Naive thymus-derived CD4-positive, alpha-beta T cell (primary cell): ENCODE measurements around the gene SP4. TPM values are rescaled to one million over a fixed set of nuclear protein-coding genes. Genes with fewer than 3 reads are reported as not detected.

ENCODE experiments used
- ATAC-seq: fragments of 150-1000 bp; cut with Tn5 transposase; 2 replicates; pipeline ENCODE4 v1.10.0; 2021; ENCODE audit warnings: mild to moderate bottlenecking, moderate library complexity
- CTCF ChIA-PET: fragments of 350-600 bp; sonication (Branson Sonifier 250); formaldehyde crosslinking; loops from one replicate; lab custom pipeline; 2021; ENCODE audit warnings: antibody characterized with exemption; lab: Charles Lee
- POLR2A ChIA-PET: fragments of 350-600 bp; sonication (Branson Sonifier 250); formaldehyde crosslinking; loops from one replicate; lab custom pipeline; 2021; ENCODE audit warnings: antibody characterized with exemption, inconsistent platforms; lab: Charles Lee
- DNase-seq, 9 donors: peaks; one replicate each; pipeline versions ENCODE4 v3.0.0 to v3.0.0-alpha.2; 2020 to 2022; ENCODE audit warnings: mixed read lengths in 1 of 9
- H3K27ac ChIP-seq: one replicate; pipeline ENCODE4 v1.7.0; 2013; ENCODE audit warnings: mild to moderate bottlenecking, low read depth, low read length, moderate library complexity
- H3K27me3 ChIP-seq, 2 donors: one replicate each; pipeline ENCODE4 v1.7.0; 2013; ENCODE audit warnings: low read length in 2 of 2, mild to moderate bottlenecking in 2 of 2, moderate library complexity in 2 of 2; ENCODE audit not compliant: control insufficient read depth in 2 of 2, insufficient read depth in 2 of 2
- H3K36me3 ChIP-seq, 3 experiments: 1 replicate in 2 of 3; 2 replicates in 1 of 3; pipeline ENCODE4 v1.7.0; 2013; ENCODE audit warnings: low read length in 3 of 3, mild to moderate bottlenecking in 3 of 3, moderate library complexity in 1 of 3; ENCODE audit not compliant: insufficient read depth in 3 of 3, control insufficient read depth in 2 of 3
- H3K4me1 ChIP-seq, 2 donors: one replicate each; pipeline ENCODE4 v1.7.0; 2013; ENCODE audit warnings: low read length in 2 of 2, mild to moderate bottlenecking in 2 of 2, moderate library complexity in 1 of 2; ENCODE audit not compliant: control insufficient read depth in 2 of 2, insufficient read depth in 2 of 2
- H3K4me3 ChIP-seq: 2 replicates; pipeline ENCODE4 v1.7.0; 2013; ENCODE audit warnings: mild to moderate bottlenecking, low read length
- H3K9me3 ChIP-seq, 3 experiments: 1 replicate in 2 of 3; 2 replicates in 1 of 3; pipeline ENCODE4 v1.7.0; 2013; ENCODE audit warnings: low read length in 3 of 3; ENCODE audit not compliant: control insufficient read depth in 2 of 3
- H3K27ac Mint-ChIP-seq, 9 donors: one replicate each; pipeline ENCODE4 v1.8.0; 2020 to 2022; ENCODE audit warnings: mixed read lengths in 9 of 9, mild to moderate bottlenecking in 8 of 9, moderate library complexity in 5 of 9, inconsistent platforms in 2 of 9
- H3K27me3 Mint-ChIP-seq, 5 donors: one replicate each; pipeline ENCODE4 v1.8.0; 2021 to 2022; ENCODE audit warnings: mixed read lengths in 5 of 5, mild to moderate bottlenecking in 1 of 5
- H3K36me3 Mint-ChIP-seq, 5 donors: one replicate each; pipeline ENCODE4 v1.8.0; 2020 to 2022; ENCODE audit warnings: mixed read lengths in 5 of 5, mild to moderate bottlenecking in 3 of 5, inconsistent platforms in 1 of 5
- H3K4me1 Mint-ChIP-seq, 7 donors: one replicate each; pipeline ENCODE4 v1.8.0; 2020 to 2022; ENCODE audit warnings: mixed read lengths in 7 of 7, mild to moderate bottlenecking in 3 of 7, inconsistent platforms in 1 of 7
- H3K4me3 Mint-ChIP-seq, 10 donors: one replicate each; pipeline ENCODE4 v1.8.0; 2020 to 2022; ENCODE audit warnings: mild to moderate bottlenecking in 10 of 10, mixed read lengths in 10 of 10, moderate library complexity in 6 of 10, inconsistent platforms in 2 of 10
- H3K9me3 Mint-ChIP-seq, 11 donors: one replicate each; pipeline ENCODE4 v1.8.0; 2020 to 2022; ENCODE audit warnings: mixed read lengths in 11 of 11, mild to moderate bottlenecking in 4 of 11, inconsistent platforms in 1 of 11, moderate library complexity in 1 of 11
- intact Hi-C, 2 donors: fragments of 100-400 bp; cut with micrococcal nuclease; formaldehyde crosslinking; loops; one replicate each; pipeline ENCODE4 v1.15.1; 2023
- polyA plus RNA-seq, 2 donors: library from polyadenylated mRNA; unstranded; fragments of 300-500 nt; fragmentation: Illumina TruSeq; gene quantifications; one replicate each; pipeline ENCODE4 v1.2.3, GENCODE V29; 2021
- total RNA-seq, 6 experiments: library from RNA in 5 of 6; stranded (reverse) in 5 of 6; gene quantifications; 1 replicate in 5 of 6; 2 replicates in 1 of 6; pipeline ENCODE4 v1.2.3 and lab custom pipeline; 2021 to 2026

The SP4 gene
- total and polyA plus RNA-seq, 7 experiments from 2014 or later = 13.6 to 48.5 (median 43.4) TPM

DNA sequence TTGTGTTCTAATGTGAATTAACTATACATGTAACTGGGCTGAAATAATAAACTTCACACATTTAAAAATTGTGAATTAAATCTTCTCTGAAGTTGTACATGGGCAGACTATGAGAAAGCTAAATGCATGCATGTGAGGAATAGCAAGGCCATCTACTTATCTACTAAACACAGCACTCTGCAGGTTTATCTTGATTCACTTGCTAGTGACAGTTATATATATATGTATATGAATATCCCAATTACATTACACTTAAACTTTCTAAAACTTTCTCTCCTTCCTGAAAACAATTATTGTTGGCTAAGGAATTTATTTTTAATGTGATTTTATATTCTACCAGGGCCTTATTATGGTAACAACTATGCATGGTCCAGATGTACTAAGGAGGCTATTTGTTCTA, 5.1 kb upstream of the SP4 start:
- H3K4me1 ChIP-seq = peaks cover 7% of the 10 kb centered on the region in 2 donors
- no peak overlapping the region for H3K4me3 ChIP-seq
- Mint-ChIP-seq H3K27me3 (peaks cover 0 to 2% (median 0%) of the 10 kb centered on the region in 5 donors), H3K9me3 (peaks cover 0 to 2% (median 0%) of the 10 kb centered on the region in 11 donors), H3K27ac (no peak overlapping the region), H3K4me3 (no peak overlapping the region), H3K36me3 (peaks cover 0 to 4% (median 0%) of the 10 kb centered on the region in 5 donors), H3K4me1 (peaks cover 0 to 24% (median 9%) of the 10 kb centered on the region in 7 donors)
- ATAC-seq (no peak), DNase-seq (no peak)
- no peaks in the 10 kb centered on the region for H3K9me3 ChIP-seq
- CTCF ChIA-PET = no interaction called here
- intact Hi-C loops = loop anchor here in 1 of 2 donors (10.0 kb wide), 1 partner anchor 1252 kb away; no protein-coding TSS in a partner anchor
- no peaks in the 10 kb centered on the region for H3K27me3 ChIP-seq
- peaks cover 0 to 4% (median 0%) of the 10 kb centered on the region in 3 experiments for H3K36me3 ChIP-seq
- no peak overlapping the region for H3K27ac ChIP-seq
- POLR2A ChIA-PET = no interaction called here

DNA sequence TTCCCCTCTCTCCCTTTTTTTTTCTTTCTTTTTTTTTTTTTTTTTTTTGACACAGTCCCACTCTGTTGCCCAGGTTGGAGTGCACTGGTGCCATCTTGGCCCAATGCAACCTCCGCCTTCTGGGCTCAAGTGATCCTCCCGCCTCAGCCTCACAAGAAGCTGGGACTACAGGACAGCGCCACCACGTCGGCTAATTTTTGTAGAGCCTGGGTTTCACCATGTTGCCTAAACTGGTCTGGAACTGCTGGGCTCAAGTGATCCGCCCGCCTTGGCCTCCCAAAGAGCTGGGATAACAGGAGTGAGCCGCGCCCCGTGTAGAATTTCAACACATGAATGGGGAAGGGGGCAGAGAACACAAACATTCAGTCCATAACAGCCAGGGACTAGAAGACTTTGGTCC, 2.6 kb upstream of the SP4 start:
- POLR2A ChIA-PET = interaction anchor here (0.8 kb wide), 1 partner anchor 41 kb away, joined by 3 read pairs; no protein-coding TSS in a partner anchor
- Histone ChIP-seq H3K4me3 (no peak overlapping the region), H3K9me3 (no peaks in the 10 kb centered on the region), H3K27ac (no peak overlapping the region), H3K4me1 (peaks cover 24 to 25% of the 10 kb centered on the region in 2 donors), H3K27me3 (no peaks in the 10 kb centered on the region), H3K36me3 (peaks cover 0 to 9% (median 8%) of the 10 kb centered on the region in 3 experiments)
- peaks cover 12 to 39% (median 31%) of the 10 kb centered on the region in 7 donors for H3K4me1 Mint-ChIP-seq
- DNase-seq (no peak), ATAC-seq (no peak)
- no peaks in the 10 kb centered on the region for H3K9me3 Mint-ChIP-seq
- CTCF ChIA-PET = no interaction called here
- peaks cover 3 to 18% (median 15%) of the 10 kb centered on the region in 5 donors for H3K36me3 Mint-ChIP-seq
- H3K27me3 Mint-ChIP-seq = no peaks in the 10 kb centered on the region
- no peak overlapping the region for H3K4me3 Mint-ChIP-seq
- H3K27ac Mint-ChIP-seq = no peak overlapping the region
- intact Hi-C loops = loop anchor here (5.0 to 10.0 kb wide), 6 partner anchors 88 to 1757 kb away; partner anchors contain the start of gene NUP42 (in 1 of the 2)

DNA sequence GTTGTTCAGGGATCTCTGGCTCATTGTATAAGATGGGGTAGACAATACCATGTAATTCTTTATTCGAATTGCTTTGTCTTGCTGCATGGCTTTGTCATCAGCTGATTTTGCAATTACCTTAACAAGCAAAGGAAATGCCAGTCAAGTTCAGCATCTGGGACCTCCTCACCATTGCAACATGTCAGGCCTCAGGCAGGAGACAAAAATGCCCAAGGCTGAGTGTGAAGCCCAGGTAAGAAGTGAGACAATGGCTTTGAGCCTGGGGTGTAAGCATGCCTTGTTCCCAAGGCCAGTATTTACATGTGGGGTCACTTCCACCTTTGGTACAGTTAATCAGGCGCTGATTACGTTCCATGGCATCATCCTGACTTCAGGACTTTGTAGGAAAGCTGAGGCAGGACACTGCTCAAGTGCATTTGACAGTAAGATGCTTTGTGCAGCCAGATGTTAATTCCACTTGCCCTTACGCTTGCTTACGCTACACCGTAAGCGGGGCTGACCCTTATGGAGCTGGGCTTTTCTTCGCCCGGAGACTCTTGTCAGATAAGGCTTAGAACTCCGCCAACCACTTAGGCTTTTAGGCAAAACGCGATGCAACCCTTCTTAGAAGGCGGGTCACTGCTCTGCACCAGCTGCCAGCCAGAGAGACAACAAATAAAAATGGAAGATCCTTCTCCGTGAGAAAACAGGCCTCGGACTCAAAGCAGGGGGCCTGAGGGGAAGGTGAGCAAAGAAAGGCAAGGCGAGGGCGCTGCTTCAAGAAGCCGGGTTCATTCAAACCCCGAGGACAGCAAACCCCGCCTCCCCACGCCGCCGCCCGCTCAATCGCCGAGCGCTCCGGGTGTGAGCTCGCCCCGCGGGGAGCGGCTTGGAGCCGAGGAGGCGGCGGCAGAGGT, 1.3 kb upstream of the SP4 start:
- Histone ChIP-seq H3K27me3 (no peaks in the 10 kb centered on the region), H3K27ac (peak overlapping the region; percentile 63), H3K4me1 (peaks cover 31 to 37% of the 10 kb centered on the region in 2 donors), H3K4me3 (peak overlapping the region; percentile 81), H3K36me3 (peaks cover 0 to 9% (median 8%) of the 10 kb centered on the region in 3 experiments), H3K9me3 (no peaks in the 10 kb centered on the region)
- DNase-seq (peak in 1 of 9 donors; percentile 8), ATAC-seq (no peak)
- POLR2A ChIA-PET = interaction anchor here (0.7 to 2.4 kb wide), 6 partner anchors 11 to 411 kb away, joined by 3 to 15 read pairs (median 3); no protein-coding TSS in a partner anchor
- CTCF ChIA-PET = interaction anchor here (0.6 to 1.5 kb wide), 4 partner anchors 73 to 341 kb away, joined by 3 to 4 read pairs (median 3); no protein-coding TSS in a partner anchor
- H3K36me3 Mint-ChIP-seq = peaks cover 4 to 23% (median 17%) of the 10 kb centered on the region in 5 donors
- peak overlapping the region; percentile 82 to 99 (median 96) for H3K4me3 Mint-ChIP-seq
- intact Hi-C loops = loop anchor here (1.0 to 10.0 kb wide), 21 partner anchors 14 to 1756 kb away; partner anchors contain the start of genes CDCA7L (in 2 of the 2), HYCC1 (in 1 of the 2), KLHL7 (in 1 of the 2) and NUP42 (in 1 of the 2)
- H3K27me3 Mint-ChIP-seq = no peaks in the 10 kb centered on the region
- H3K4me1 Mint-ChIP-seq = peaks cover 21 to 46% (median 44%) of the 10 kb centered on the region in 7 donors
- H3K27ac Mint-ChIP-seq = peak overlapping the region; percentile 81 to 99 (median 92)
- no peaks in the 10 kb centered on the region for H3K9me3 Mint-ChIP-seq

DNA sequence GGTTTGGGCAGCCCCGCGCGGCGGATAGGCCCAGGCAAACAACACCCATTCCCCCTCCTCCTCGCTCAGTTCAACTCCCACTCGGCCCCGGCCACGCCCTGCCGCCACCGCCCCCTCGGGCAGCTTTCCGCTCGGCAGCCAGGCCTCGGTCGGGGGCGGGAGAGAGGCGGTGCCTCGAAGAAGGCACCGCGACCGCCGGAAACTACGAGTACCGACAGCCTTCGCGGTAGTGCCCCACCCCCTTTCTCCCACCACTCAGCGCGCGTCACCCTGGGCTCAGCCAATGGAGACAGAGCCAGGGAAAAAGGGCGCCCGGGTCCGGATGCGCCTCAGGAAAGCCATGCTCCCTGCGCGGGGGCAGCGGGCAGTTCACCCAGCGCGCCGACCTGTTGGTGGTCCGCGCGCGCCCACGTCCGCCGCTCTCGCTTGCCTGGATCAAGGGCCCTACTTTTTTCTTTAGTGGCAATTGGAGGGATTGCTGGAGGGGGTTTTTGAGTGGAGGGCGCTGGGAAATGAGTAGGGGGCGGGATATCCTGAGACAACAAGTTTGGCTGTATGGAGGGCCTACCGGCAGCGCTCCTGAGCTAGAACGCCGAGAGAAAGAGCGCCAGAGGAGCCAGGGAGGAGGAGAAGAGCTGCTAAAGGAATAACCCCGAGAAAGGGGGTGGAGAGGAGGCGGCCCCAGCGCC, 557 bp upstream of the SP4 start:
- Mint-ChIP-seq H3K27ac (peak overlapping the region; percentile 94 to 100 (median 99)), H3K4me1 (peaks cover 24 to 52% (median 52%) of the 10 kb centered on the region in 7 donors), H3K4me3 (peak overlapping the region; percentile 94 to 99 (median 98)), H3K36me3 (peaks cover 4 to 26% (median 17%) of the 10 kb centered on the region in 5 donors), H3K9me3 (no peaks in the 10 kb centered on the region), H3K27me3 (no peaks in the 10 kb centered on the region)
- peak overlapping the region; percentile 99 for H3K4me3 ChIP-seq
- H3K9me3 ChIP-seq = no peaks in the 10 kb centered on the region
- DNase-seq (peak; percentile 98 to 100 (median 99)), ATAC-seq (peak; percentile 85)
- no peaks in the 10 kb centered on the region for H3K27me3 ChIP-seq
- POLR2A ChIA-PET = interaction anchor here (0.6 to 2.4 kb wide), 10 partner anchors 8 to 522 kb away, joined by 3 to 15 read pairs (median 4); no protein-coding TSS in a partner anchor
- H3K36me3 ChIP-seq = peaks cover 0 to 9% (median 8%) of the 10 kb centered on the region in 3 experiments
- intact Hi-C loops = loop anchor here (1.0 to 10.0 kb wide), 21 partner anchors 15 to 1755 kb away; partner anchors contain the start of genes CDCA7L (in 2 of the 2), HYCC1 (in 1 of the 2), KLHL7 (in 1 of the 2) and NUP42 (in 1 of the 2)
- H3K27ac ChIP-seq = peak overlapping the region; percentile 99
- H3K4me1 ChIP-seq = peaks cover 37 to 41% of the 10 kb centered on the region in 2 donors
- CTCF ChIA-PET = interaction anchor here (0.7 to 1.5 kb wide), 3 partner anchors 74 to 340 kb away, joined by 3 read pairs; no protein-coding TSS in a partner anchor

DNA sequence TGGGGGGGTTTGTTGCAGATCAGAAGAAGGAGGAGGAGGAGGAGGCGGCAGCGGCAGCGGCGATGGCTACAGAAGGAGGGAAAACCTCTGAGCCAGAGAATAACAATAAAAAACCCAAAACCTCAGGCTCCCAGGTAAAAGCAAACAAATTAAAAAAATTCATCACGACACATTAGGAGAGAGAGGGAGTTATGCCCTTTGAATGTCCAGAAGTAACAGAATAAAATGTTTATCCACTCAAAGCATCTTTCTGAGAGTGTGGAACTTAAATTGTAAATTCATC, 717 bp downstream of the SP4 start:
- H3K27me3 Mint-ChIP-seq = no peaks in the 10 kb centered on the region

More for the DNA sequence above, 717 bp downstream of the SP4 start:
- Mint-ChIP-seq H3K36me3 (peaks cover 4 to 35% (median 20%) of the 10 kb centered on the region in 5 donors), H3K9me3 (no peaks in the 10 kb centered on the region), H3K27ac (peak overlapping the region; percentile 85 to 99 (median 97)), H3K4me3 (peak overlapping the region; percentile 92 to 100 (median 98)), H3K4me1 (peaks cover 34 to 65% (median 63%) of the 10 kb centered on the region in 7 donors)
- DNase-seq (no peak), ATAC-seq (no peak)
- Histone ChIP-seq H3K36me3 (peaks cover 0 to 9% (median 8%) of the 10 kb centered on the region in 3 experiments), H3K9me3 (no peaks in the 10 kb centered on the region), H3K4me1 (peaks cover 41 to 53% of the 10 kb centered on the region in 2 donors), H3K4me3 (peak overlapping the region; percentile 75), H3K27me3 (no peaks in the 10 kb centered on the region), H3K27ac (peak overlapping the region; percentile 99)
- ChIA-PET CTCF (no interaction called here), POLR2A (no interaction called here)
- intact Hi-C loops = loop anchor here (1.0 to 10.0 kb wide), 10 partner anchors 16 to 1870 kb away; partner anchors contain the start of genes DNAH11 (in 1 of the 2), MALSU1 (in 1 of the 2) and NUP42 (in 1 of the 2)
